Upper lobe of left lung (tissue), 6 donors: ENCODE measurements around the gene ANXA9. TPM values are rescaled to one million over a fixed set of nuclear protein-coding genes. Genes with fewer than 3 reads are reported as not detected.
A peak's percentile ranks its signal among the peaks of the same experiment; 100 is the strongest.

Source experiments
- ATAC-seq, 2 donors: fragments of 200-7000 bp; cut with Tn5 transposase; one replicate each; pipeline ENCODE4 v1.9.1; 2022; ENCODE audit warnings: mild to moderate bottlenecking in 2 of 2, moderate library complexity in 2 of 2; ENCODE audit not compliant: low FRiP score in 2 of 2
- DNase-seq, 2 donors: peaks; one replicate each; pipeline ENCODE4 v3.0.0-alpha.2; 2019 to 2020
- H3K27ac ChIP-seq, 4 donors: fragments of 200-600 bp; sonication (generic); one replicate each; pipeline ENCODE4 v1.5.1; 2016 to 2019
- H3K27me3 ChIP-seq, 4 donors: fragments of 200-600 bp; sonication (generic); one replicate each; pipeline ENCODE4 v1.5.1; 2017 to 2019
- H3K36me3 ChIP-seq, 4 donors: fragments of 200-600 bp; sonication (generic); one replicate each; pipeline ENCODE4 v1.5.1; 2016 to 2019
- H3K4me1 ChIP-seq, 4 donors: fragments of 200-600 bp; sonication (generic); one replicate each; pipeline ENCODE4 v1.5.1; 2018 to 2019
- H3K4me3 ChIP-seq, 4 donors: fragments of 200-600 bp; sonication (generic); one replicate each; pipeline ENCODE4 v1.5.1; 2017 to 2019; ENCODE audit warnings: mild to moderate bottlenecking in 2 of 4, moderate library complexity in 1 of 4
- H3K9me3 ChIP-seq, 4 donors: fragments of 200-600 bp; sonication (generic); one replicate each; pipeline ENCODE4 v1.5.1; 2018 to 2019
- CTCF ChIP-seq, 6 experiments: fragments of 450-650 bp in 4 of 6; fragments of 200-600 bp in 2 of 6; sonication (generic) in 2 of 6; IDR thresholded peaks; one replicate each; pipeline ENCODE4 v1.5.1; 2016 to 2019; ENCODE audit warnings: antibody characterized with exemption in 6 of 6
- EP300 ChIP-seq, 4 donors: sonication (generic); formaldehyde crosslinking; IDR thresholded peaks; one replicate each; pipeline ENCODE4 v1.5.1; 2017; ENCODE audit warnings: antibody characterized with exemption in 4 of 4, control low read depth in 2 of 4
- POLR2A ChIP-seq, 4 donors: fragments of 450-650 bp; IDR thresholded peaks; one replicate each; pipeline ENCODE4 v1.5.1; 2016 to 2017; ENCODE audit warnings: antibody characterized with exemption in 4 of 4, mild to moderate bottlenecking in 2 of 4
- POLR2AphosphoS5 ChIP-seq, 2 donors: sonication (generic); formaldehyde crosslinking; IDR thresholded peaks; one replicate each; pipeline ENCODE4 v1.5.1; 2017; ENCODE audit warnings: antibody characterized with exemption in 2 of 2
- WGBS, 2 donors: methylation state at CpG; one replicate each; pipeline ENCODE4 v1.1.5; 2017 to 2018; 5-methylcytosine and 5-hydroxymethylcytosine counted together
- total RNA-seq, 6 donors: library from RNA; depleted of rRNA in 4 of 6; stranded (reverse); fragments of >200 nt in 4 of 6; gene quantifications; one replicate each; pipeline versions ENCODE4 v1.1.0 to v1.2.1, GENCODE V29; 2016 to 2021
- donor health status: DM: no; HTN: no; CAD: no; lungs with moderate emphysema.
- donor health status: DM: no; HTN: yes; CAD: no; lungs with severe emphysema.

Gene ANXA9
- total RNA-seq, 6 donors from 2014 or later: 0.67 to 5.2 (median 1.2) TPM; not detected in 1

- Histone ChIP-seq H3K4me3 (no peak overlapping the region), H3K36me3 (peaks cover 15 to 57% (median 32%) of the 10 kb centered on the region in 4 donors), H3K9me3 (no peaks in the 10 kb centered on the region), H3K27ac (no peak overlapping the region), H3K4me1 (peaks cover 34 to 56% (median 43%) of the 10 kb centered on the region in 4 donors), H3K27me3 (no peaks in the 10 kb centered on the region)
- 93% methylated on average over 3 of the region's 3 CpGs for WGBS, 2 donors
- no peak for TF ChIP-seq POLR2A (IDR thresholded peaks at IDR 0.05)
- no peak for TF ChIP-seq POLR2AphosphoS5 (IDR thresholded peaks at IDR 0.05)
- TF ChIP-seq CTCF (IDR thresholded peaks at IDR 0.05): no peak
- no peak for TF ChIP-seq EP300 (IDR thresholded peaks at IDR 0.05)
- no peak for DNase-seq
- no peak for ATAC-seq
Observed at GRCh38 chr1:151000408-151000807, 18.3 kb downstream of the ANXA9 start.

- H3K9me3 ChIP-seq: no peaks in the 10 kb centered on the region
- H3K27ac ChIP-seq: peak overlapping the region in 3 of 4 donors; percentile 28 to 96 (median 77)
- TF ChIP-seq POLR2AphosphoS5 (IDR thresholded peaks at IDR 0.05): peak in 1 of 2 donors; percentile 23
- no peak for TF ChIP-seq CTCF (IDR thresholded peaks at IDR 0.05)
- TF ChIP-seq POLR2A (IDR thresholded peaks at IDR 0.05): no peak
- DNase-seq (peak in 1 of 2 donors; percentile 50), ATAC-seq (no peak)
- H3K36me3 ChIP-seq: peaks cover 15 to 56% (median 31%) of the 10 kb centered on the region in 4 donors
- no peak overlapping the region for H3K4me3 ChIP-seq
- 72 to 79% methylated on average over 4 of the region's 4 CpGs for WGBS, 2 donors
- H3K4me1 ChIP-seq: peaks cover 29 to 48% (median 40%) of the 10 kb centered on the region in 4 donors
- H3K27me3 ChIP-seq: no peaks in the 10 kb centered on the region
Observed at GRCh38 chr1:151001602-151002001, 19.5 kb downstream of the ANXA9 start.

- Histone ChIP-seq H3K27ac (peak overlapping the region; percentile 17 to 96 (median 64)), H3K4me3 (no peak overlapping the region), H3K27me3 (no peaks in the 10 kb centered on the region), H3K9me3 (no peaks in the 10 kb centered on the region), H3K36me3 (peaks cover 15 to 52% (median 27%) of the 10 kb centered on the region in 4 donors), H3K4me1 (peaks cover 33 to 52% (median 42%) of the 10 kb centered on the region in 4 donors)
- DNase-seq (no peak), ATAC-seq (no peak)
- WGBS, 2 donors: 68 to 79% methylated on average over 2 to 3 of the region's 3 CpGs
- TF ChIP-seq EP300 (IDR thresholded peaks at IDR 0.05): no peak
- no peak for TF ChIP-seq POLR2AphosphoS5 (IDR thresholded peaks at IDR 0.05)
- no peak for TF ChIP-seq POLR2A (IDR thresholded peaks at IDR 0.05)
Observed at GRCh38 chr1:151002051-151002450, 20.0 kb downstream of the ANXA9 start.

GRCh38 chr1:151002611-151003010 lies 20.5 kb downstream of the ANXA9 start:
- ATAC-seq: no peak
- peaks cover 10 to 46% (median 22%) of the 10 kb centered on the region in 4 donors for H3K36me3 ChIP-seq
- WGBS, 2 donors: 28 to 38% methylated on average over 2 of the region's 2 CpGs
- no peak for DNase-seq
- H3K4me3 ChIP-seq: peak overlapping the region in 1 of 4 donors; percentile 23
- no peaks in the 10 kb centered on the region for H3K9me3 ChIP-seq
- no peak for TF ChIP-seq EP300 (IDR thresholded peaks at IDR 0.05)
- TF ChIP-seq POLR2AphosphoS5 (IDR thresholded peaks at IDR 0.05): no peak
- no peak for TF ChIP-seq POLR2A (IDR thresholded peaks at IDR 0.05)
- no peak for TF ChIP-seq CTCF (IDR thresholded peaks at IDR 0.05)
- peaks cover 39 to 58% (median 48%) of the 10 kb centered on the region in 4 donors for H3K4me1 ChIP-seq
- no peaks in the 10 kb centered on the region for H3K27me3 ChIP-seq
- peak overlapping the region; percentile 22 to 96 (median 64) for H3K27ac ChIP-seq

- ATAC-seq (no peak), DNase-seq (no peak)
- no peaks in the 10 kb centered on the region for H3K27me3 ChIP-seq
- no peaks in the 10 kb centered on the region for H3K9me3 ChIP-seq
- peaks cover 6 to 40% (median 17%) of the 10 kb centered on the region in 4 donors for H3K36me3 ChIP-seq
- H3K27ac ChIP-seq: peak overlapping the region; percentile 22 to 96 (median 64)
- peak overlapping the region in 1 of 4 donors; percentile 23 for H3K4me3 ChIP-seq
- TF ChIP-seq EP300 (IDR thresholded peaks at IDR 0.05) (no peak), POLR2A (IDR thresholded peaks at IDR 0.05) (no peak), POLR2AphosphoS5 (IDR thresholded peaks at IDR 0.05) (no peak), CTCF (IDR thresholded peaks at IDR 0.05) (no peak)
- peaks cover 42 to 63% (median 51%) of the 10 kb centered on the region in 4 donors for H3K4me1 ChIP-seq
Observed at GRCh38 chr1:151003180-151003579, 21.1 kb downstream of the ANXA9 start.
